ENCODE results near the gene PLPP2. TPM values are rescaled to one million over a fixed set of nuclear protein-coding genes. Genes with fewer than 3 reads are reported as not detected.

The PLPP2 gene
- total and polyA plus RNA-seq, 2 of the 4 experiments (the other 2 are of a cell fraction): 2.3 to 4.2 TPM

- Histone ChIP-seq H3K4me3 (ENCODE audit: insufficient read depth, low read depth, low read length) (no peak overlapping the region), H3K4ac (ENCODE audit: low read depth, low read length) (no peak overlapping the region), H4K5ac (ENCODE audit: low read depth, low read length) (no peak overlapping the region), H2BK120ac (ENCODE audit: low read depth, low read length) (no peak overlapping the region), H2AK9ac (replicated peaks; ENCODE audit: low read depth, low read length, poor library complexity) (no peak overlapping the region), H3K23ac (ENCODE audit: low read depth, low read length) (no peak overlapping the region), H2BK5ac (ENCODE audit: low read depth, low read length, poor library complexity, severe bottlenecking) (no peak overlapping the region), H3K56ac (ENCODE audit: extremely low read depth, insufficient read depth, low read length) (no peak overlapping the region), H3K14ac (replicated peaks; ENCODE audit: low read depth, low read length) (no peak overlapping the region), H2BK15ac (ENCODE audit: low read depth, low read length) (no peak overlapping the region), H3K36me3 (ENCODE audit: control insufficient read depth, insufficient read depth, low read length) (no peaks in the 10 kb centered on the region), H3K9ac (ENCODE audit: low read depth, low read length) (no peak overlapping the region), H4K91ac (ENCODE audit: insufficient read depth, low read depth, low read length) (no peak overlapping the region), H3K9me3 (ENCODE audit: control insufficient read depth, insufficient read depth, low read length) (no peaks in the 10 kb centered on the region), H2BK20ac (ENCODE audit: low read depth, low read length) (no peak overlapping the region), H4K8ac (ENCODE audit: low read depth in 2 of 2, low read length in 2 of 2) (no peak overlapping the region), H3K27me3 (ENCODE audit: control insufficient read depth, insufficient read depth, low read length) (no peaks in the 10 kb centered on the region), H3K79me1 (ENCODE audit: low read depth in 1 of 2, low read length in 2 of 2) (no peaks in the 10 kb centered on the region), H4K20me1 (ENCODE audit: insufficient read depth, low read length) (no peaks in the 10 kb centered on the region), H3K4me1 (ENCODE audit: control insufficient read depth, insufficient read depth, low read length) (no peaks in the 10 kb centered on the region), H3K9me1 (ENCODE audit: insufficient read depth, low read length) (no peaks in the 10 kb centered on the region), H2AFZ (replicated peaks; ENCODE audit: low read length, poor library complexity) (no peak overlapping the region), H3K27ac (ENCODE audit: insufficient read depth, low read length) (no peak overlapping the region), H3K18ac (ENCODE audit: low read depth, low read length) (no peak overlapping the region), H2AK5ac (ENCODE audit: low read depth, low read length) (no peak overlapping the region), H3K4me2 (ENCODE audit: low read depth, low read length) (no peak overlapping the region)
- in situ Hi-C loops (cut with MboI; ENCODE audit: low sequenced_read_pairs): no loop called here
- TF ChIP-seq CEBPB (IDR thresholded peaks at IDR 0.05; ENCODE audit: low read depth, low read length) (no peak), USF2 (IDR thresholded peaks at IDR 0.05; ENCODE audit: low read depth, low read length) (no peak), RCOR1 (IDR thresholded peaks at IDR 0.05; ENCODE audit: insufficient replicate concordance, low read length) (no peak), CHD1 (IDR thresholded peaks at IDR 0.05; ENCODE audit: low read depth, low read length) (no peak), MAFK (IDR thresholded peaks at IDR 0.05; ENCODE audit: low read depth, low read length) (no peak), SMC3 (IDR thresholded peaks at IDR 0.05; ENCODE audit: low read depth, low read length) (no peak), POLR2A (IDR thresholded peaks at IDR 0.05; ENCODE audit: low read depth, low read length) (no peak), NFE2L2 (IDR thresholded peaks at IDR 0.05; ENCODE audit: low read depth, low read length) (no peak), FOS (IDR thresholded peaks at IDR 0.05; ENCODE audit: low read depth, low read length) (no peak), BHLHE40 (IDR thresholded peaks at IDR 0.05; ENCODE audit: low read depth, low read length) (no peak), ELK1 (IDR thresholded peaks at IDR 0.05; ENCODE audit: borderline replicate concordance, low read depth, low read length) (no peak), RFX5 (IDR thresholded peaks at IDR 0.05; ENCODE audit: low read depth, low read length) (no peak), MXI1 (IDR thresholded peaks at IDR 0.05; ENCODE audit: borderline replicate concordance, low read depth, low read length) (no peak), MAZ (IDR thresholded peaks at IDR 0.05; ENCODE audit: borderline replicate concordance, low read depth, low read length) (no peak)
- TF ChIP-seq, protein P1, sequence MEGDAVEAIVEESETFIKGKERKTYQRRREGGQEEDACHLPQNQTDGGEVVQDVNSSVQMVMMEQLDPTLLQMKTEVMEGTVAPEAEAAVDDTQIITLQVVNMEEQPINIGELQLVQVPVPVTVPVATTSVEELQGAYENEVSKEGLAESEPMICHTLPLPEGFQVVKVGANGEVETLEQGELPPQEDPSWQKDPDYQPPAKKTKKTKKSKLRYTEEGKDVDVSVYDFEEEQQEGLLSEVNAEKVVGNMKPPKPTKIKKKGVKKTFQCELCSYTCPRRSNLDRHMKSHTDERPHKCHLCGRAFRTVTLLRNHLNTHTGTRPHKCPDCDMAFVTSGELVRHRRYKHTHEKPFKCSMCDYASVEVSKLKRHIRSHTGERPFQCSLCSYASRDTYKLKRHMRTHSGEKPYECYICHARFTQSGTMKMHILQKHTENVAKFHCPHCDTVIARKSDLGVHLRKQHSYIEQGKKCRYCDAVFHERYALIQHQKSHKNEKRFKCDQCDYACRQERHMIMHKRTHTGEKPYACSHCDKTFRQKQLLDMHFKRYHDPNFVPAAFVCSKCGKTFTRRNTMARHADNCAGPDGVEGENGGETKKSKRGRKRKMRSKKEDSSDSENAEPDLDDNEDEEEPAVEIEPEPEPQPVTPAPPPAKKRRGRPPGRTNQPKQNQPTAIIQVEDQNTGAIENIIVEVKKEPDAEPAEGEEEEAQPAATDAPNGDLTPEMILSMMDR (conservative IDR thresholded peaks at IDR 0.05; ENCODE audit: low read depth, low read length): no peak
- dilution Hi-C loops (cut with HindIII; ENCODE audit: low sequenced_read_pairs, unreplicated experiment): no loop called here
- WGBS, 2 experiments (ENCODE audit: extremely low coverage in 2 of 2, insufficient read length in 1 of 2): 70% methylated on average over 1 of the region's 2 CpGs; no CpG with 5 or more reads in 1 of the 2 experiments
- ATAC-seq (ENCODE audit: low read depth): no peak
- no peak for DNase-seq
- ChIA-PET CTCF (no interaction called here), POLR2A (ENCODE audit: unreplicated experiment) (no interaction called here)
- BruUV-seq (replicated peaks): no TSS peak
- intact Hi-C loops (cut with micrococcal nuclease): no loop called here
Measured at GRCh38 chr19:245457-245856, 45.7 kb downstream of the PLPP2 start.

Data from IMR-90 (cell line).